GM18867 (cell line): Measurements from ENCODE around the gene NES.

Experiments used
- ATAC-seq: cut with Tn5 transposase; IDR thresholded peaks from one replicate; pipeline ENCODE4 v1.9.1; 2021; ENCODE audit warnings: mild to moderate bottlenecking, moderate library complexity; ENCODE audit not compliant: unreplicated experiment

Gene NES

DNA sequence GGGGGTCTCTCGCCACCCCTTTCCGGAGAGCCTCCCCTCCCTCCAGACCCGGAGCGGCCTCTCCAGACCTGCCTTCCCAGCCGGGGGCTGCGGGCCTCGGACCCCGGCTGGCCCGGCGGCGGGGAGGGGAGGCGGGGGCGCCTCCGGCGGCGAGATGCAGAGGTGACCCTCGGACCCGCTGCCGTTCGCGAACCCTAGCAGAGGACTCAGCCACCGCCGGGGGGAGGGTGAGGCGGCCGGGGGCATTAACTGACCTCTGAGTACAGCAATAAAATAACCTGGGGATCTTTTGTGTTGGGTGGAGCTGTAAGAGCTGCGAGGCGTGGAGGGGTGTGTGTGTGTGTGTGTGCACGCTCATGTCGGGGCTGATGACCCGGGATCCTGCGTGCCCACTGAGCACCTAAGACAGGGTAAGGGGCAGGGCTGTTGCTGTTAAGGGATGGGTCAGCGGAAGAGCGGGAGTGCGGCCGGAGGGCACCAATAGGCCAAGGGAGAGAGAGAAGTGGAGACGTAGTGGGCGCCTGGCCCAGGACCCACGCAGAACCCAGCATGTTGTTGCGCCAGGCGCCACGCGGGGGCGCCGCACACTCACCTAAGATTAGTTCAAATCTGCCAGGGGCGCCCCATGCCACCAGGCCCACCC, 51.6 kb downstream of the NES start:
- no peak for ATAC-seq

DNA sequence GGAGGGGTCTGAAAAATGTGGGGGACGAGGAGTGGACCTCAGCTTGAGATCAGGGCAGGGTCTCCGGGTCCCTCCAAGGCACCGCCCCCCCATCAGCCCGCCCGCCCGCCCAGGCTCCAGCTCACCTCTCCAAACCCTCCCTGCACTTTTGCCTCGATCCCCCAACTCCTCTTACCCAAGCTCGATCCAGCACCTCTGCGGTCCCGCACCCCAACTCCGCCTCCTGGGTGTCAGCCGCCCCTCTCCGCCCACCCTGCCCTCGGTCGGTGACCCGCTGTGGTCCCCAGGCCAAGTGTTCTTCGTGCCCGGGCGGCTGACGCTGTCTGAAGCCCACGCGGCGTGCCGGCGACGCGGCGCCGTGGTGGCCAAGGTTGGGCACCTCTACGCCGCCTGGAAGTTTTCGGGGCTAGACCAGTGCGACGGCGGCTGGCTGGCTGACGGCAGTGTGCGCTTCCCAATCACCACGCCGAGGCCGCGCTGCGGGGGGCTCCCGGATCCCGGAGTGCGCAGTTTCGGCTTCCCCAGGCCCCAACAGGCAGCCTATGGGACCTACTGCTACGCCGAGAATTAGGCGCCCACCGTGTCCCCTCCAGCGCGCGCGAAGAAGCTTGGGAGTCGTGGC, 52.3 kb downstream of the NES start:
- ATAC-seq, result no peak

DNA sequence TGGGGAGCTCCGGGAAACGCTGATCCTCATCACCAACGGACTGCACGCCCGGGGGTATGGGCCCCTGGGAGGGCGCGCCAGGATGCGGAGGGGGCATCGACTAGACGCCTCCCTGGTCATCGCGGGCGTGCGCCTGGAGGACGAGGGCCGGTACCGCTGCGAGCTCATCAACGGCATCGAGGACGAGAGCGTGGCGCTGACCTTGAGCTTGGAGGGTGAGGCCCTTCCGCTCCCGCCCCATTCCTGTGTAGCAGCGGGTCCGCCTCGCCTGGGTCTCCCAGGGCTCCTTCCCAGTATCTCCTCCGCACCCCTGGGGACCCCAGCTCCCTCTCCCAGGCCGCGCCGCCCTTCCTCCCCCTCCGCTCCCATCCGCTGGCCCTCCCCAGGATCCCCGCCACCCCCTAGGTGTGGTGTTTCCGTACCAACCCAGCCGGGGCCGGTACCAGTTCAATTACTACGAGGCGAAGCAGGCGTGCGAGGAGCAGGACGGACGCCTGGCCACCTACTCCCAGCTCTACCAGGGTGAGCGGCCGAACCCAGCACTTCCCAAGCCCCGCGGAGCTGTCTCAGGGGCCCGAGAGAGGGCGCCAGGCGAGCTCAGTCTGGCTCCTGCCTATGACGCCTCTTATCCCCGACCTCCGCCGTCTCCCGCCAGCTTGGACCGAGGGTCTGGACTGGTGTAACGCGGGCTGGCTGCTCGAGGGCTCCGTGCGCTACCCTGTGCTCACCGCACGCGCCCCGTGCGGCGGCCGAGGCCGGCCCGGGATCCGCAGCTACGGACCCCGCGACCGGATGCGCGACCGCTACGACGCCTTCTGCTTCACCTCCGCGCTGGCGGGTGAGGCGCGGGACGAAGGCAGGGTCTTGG, 53.0 kb downstream of the NES start:
- ATAC-seq, result no peak

DNA sequence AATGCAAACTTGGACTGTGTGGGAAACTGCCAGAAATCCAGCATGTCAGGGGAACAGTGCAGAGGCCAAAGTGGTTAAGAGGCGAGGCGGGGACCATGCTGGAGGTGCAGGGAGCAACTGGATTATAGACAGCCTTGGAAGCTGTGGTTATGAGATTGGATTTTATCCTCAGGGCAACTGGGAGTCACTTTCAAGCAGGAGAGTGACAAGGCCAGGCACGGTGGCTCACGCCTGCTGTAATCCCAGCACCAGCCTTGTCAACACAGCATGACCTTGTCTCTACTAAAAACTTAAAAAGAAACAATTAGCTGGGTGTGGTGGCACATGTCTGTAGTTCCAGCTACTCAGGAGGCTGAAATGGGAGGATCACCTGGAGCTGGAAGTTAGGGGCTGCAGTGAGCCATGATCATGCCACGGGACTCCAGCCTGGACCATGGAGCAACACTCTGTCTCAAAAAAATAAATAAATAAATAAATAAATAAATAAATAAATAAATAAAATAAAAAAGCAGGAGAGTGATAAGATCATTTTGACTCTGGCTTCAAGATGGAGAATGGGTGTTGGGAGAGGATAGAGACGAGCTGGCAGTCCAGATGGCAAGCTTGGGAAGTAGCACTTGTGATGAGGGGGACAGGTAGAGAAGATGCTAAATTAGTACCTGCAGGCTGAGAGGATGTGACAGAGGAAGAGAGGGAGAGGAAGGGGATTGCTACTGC, 54.5 kb downstream of the NES start:
- no peak for ATAC-seq

DNA sequence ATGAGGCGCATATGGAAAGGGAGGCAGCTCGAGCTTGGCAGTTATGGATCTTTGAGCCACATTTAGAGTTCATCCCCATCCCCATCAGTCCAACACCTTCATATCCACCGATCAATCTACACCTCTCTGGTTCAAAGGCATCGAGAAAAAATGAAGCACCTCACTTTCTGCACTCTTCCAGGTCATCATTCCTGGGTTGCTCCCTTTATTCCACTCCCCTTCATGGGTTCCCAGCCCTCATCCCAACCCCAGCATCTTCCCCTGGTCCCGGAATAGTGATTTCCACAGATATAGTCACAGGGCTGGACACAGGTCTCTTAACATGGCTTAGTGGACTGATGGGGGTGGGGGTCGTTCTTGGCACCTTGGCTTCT, 57.6 kb downstream of the NES start:
- ATAC-seq, result no peak

DNA sequence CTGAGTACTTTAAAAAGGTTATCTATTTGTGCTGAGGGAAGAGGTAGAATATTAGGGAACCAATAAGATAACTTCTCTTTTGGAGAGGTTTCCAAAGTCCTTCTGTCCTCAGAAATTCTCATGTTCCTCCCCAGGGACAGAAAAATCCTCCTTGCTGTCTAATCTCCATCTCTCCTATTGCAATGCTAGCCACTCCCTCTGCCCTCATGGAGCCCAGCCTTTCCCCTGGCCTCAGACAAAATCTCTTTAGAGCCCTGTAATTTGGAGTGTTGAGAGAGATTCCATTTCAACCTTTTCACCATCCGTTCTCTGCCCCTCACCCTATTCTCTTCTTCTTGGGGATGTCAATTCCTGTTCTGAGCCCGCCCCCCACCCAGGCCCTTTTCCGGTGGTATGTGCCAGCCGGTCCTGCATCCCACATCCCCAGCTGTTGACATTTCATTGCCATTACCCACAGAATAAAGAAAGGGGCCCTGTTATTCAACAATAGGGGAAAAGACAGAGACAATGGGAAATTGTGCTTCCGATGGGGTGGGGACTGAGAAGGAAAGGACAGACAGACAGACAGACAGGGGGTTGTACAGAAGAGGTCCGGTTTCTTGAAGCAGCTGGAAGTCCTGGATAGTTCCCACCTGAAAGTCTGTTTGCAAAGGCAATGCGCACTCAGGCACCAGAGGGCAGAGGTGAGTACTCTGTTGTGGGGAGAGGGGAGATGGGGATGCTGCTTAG, 58.2 kb downstream of the NES start, which contains the start of gene HAPLN2:
HAPLN2 (plus strand) TSS at position 563 of the 729 bp plus-strand sequence. CDS start 4,076 bp downstream, outside the sequence.
- ATAC-seq, result no peak
